Measurements from ENCODE around the gene CYBC1.

CYBC1 gene

DNA sequence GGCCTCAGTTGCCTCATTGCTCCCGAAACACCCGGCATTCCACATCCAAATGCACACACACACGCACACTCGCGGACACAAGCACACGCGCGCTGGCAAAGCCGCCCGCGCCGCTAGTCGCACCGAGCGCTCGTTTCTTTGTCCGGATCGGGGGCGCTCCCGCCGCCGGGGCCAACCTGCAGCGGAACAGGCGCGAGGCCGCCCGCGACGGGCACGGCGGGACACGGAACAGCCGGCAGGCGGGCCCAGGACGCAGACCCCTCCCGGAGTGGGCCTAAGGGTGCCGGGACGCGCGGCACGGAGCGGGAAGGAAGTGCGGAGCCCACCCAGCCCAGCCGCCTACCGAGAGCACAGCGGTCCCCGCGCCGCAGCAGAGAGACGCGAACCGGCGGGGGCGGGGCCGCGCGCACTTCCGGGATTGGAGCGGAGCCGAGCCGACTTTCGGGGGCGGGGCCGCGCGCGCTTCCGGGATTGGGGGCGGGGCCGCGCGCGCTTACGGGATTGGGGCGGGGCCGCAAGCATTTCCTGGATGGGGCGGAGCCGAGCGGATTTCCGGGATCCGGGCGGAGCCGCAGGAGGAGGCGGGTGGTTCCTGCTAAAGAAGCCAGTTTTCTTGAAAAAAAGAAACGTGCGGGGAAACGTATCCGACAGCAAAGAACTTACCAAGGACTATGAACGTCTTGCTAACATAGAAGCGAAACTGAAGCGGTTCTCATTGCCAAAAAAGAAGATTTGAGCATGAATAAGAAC, at the start of gene CYBC1:
TSS of gene CYBC1 (minus strand) at position 396 of the 750 bp plus-strand sequence. CDS start 1,498 bp downstream, outside the sequence.
- TF ChIP-seq, protein P1, sequence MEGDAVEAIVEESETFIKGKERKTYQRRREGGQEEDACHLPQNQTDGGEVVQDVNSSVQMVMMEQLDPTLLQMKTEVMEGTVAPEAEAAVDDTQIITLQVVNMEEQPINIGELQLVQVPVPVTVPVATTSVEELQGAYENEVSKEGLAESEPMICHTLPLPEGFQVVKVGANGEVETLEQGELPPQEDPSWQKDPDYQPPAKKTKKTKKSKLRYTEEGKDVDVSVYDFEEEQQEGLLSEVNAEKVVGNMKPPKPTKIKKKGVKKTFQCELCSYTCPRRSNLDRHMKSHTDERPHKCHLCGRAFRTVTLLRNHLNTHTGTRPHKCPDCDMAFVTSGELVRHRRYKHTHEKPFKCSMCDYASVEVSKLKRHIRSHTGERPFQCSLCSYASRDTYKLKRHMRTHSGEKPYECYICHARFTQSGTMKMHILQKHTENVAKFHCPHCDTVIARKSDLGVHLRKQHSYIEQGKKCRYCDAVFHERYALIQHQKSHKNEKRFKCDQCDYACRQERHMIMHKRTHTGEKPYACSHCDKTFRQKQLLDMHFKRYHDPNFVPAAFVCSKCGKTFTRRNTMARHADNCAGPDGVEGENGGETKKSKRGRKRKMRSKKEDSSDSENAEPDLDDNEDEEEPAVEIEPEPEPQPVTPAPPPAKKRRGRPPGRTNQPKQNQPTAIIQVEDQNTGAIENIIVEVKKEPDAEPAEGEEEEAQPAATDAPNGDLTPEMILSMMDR (IDR thresholded peaks at IDR 0.05; ENCODE audit: insufficient read depth, missing control alignments), result no peak
- no peak for DNase-seq (ENCODE audit: insufficient read length, low spot score)
- no peak for FAIRE-seq

DNA sequence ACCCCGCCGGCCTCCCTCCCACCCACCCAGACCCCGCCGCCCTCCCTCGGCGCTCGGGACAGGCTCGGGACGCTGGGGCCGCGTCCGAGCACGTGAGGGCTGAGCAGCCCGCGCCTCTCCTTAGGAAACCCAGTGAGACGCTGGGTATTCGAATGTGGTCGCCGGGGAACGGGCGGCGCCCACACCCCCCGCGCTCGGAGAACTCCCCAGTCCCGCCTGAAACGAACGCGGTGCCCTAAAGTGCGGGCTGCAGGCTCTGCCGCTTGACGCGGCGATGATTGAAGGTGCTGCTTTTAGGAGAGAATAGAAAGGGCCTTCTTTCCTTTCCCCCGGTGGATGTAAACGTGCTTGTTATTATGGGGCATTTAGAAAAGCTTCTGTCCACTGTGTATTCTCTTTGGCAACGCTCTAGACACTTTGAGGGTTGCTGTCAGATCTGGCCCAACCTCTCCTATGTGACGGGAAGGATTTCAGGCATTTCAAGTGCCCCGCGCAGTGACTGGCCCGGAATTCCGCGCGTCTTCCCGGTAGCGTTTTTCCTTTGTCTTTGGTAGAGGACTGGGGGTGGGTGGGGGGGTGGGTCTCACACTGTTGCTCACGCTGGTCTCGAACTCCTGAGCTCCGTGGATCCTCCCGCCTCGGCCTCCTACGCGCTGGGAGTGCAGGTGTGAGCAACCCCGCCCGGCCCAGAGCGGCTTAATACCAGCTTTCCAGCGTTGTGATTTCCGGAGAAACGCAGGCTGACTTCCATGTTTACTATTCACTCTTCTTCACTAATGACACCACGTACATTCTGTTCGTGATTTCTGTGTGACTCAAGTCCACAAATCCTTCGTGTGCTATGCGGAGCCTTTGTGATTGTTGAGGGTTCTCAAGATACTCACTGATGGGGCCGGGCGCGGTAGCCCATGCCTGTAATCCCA, 47.2 kb upstream of the CYBC1 start:
- FAIRE-seq, result no peak
- TF ChIP-seq, protein P1 (IDR thresholded peaks at IDR 0.05; ENCODE audit: insufficient read depth, missing control alignments), result no peak
- DNase-seq (ENCODE audit: insufficient read length, low spot score), result peak; percentile 15

DNA sequence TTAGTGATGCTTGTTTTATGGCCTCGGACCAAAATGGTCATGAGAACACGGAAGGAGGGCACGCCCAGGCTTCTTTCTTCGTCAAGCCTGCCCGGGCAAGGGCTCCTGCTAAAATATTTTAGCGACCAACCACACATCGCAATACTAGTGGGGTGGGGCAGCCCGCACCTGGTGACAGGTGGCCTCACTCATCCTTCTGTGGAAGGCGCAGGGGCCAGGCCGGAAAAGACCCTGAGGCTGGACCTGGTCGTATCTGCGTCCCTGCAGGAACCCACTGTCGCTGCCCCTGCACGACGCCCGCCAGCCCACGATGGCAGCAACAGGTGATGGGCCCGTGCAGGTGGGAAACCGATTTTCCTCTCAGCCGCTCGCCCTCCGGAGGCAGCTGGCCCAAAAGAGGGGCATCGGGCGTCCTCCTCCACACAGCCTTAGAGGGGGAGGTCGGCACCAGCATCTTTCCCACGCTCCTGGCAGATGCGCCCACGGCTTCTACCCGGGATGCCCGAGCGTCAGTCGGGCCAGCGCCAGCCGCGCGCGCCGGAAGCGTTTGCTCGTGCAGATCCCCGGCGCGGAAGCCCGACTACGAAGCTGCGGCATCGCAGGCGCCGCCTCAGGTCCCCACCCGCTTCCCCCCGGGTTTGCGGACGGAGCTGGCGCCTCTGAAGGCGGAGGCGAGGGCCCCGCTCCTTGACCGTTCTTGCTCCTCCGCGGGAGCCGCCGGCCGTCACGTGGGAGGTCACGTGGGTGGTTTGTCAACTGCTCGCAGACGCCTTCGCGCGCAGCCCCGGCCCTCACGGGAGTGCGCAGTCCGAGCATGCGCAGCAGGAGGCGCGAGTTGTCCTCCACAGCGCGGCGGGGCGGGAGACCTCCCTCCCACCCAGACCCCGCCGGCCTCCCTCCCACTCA, 46.2 kb upstream of the CYBC1 start:
- FAIRE-seq (no peak), DNase-seq (ENCODE audit: insufficient read length, low spot score) (peak; percentile 88)
- TF ChIP-seq, protein P1 (IDR thresholded peaks at IDR 0.05; ENCODE audit: insufficient read depth, missing control alignments), result no peak

DNA sequence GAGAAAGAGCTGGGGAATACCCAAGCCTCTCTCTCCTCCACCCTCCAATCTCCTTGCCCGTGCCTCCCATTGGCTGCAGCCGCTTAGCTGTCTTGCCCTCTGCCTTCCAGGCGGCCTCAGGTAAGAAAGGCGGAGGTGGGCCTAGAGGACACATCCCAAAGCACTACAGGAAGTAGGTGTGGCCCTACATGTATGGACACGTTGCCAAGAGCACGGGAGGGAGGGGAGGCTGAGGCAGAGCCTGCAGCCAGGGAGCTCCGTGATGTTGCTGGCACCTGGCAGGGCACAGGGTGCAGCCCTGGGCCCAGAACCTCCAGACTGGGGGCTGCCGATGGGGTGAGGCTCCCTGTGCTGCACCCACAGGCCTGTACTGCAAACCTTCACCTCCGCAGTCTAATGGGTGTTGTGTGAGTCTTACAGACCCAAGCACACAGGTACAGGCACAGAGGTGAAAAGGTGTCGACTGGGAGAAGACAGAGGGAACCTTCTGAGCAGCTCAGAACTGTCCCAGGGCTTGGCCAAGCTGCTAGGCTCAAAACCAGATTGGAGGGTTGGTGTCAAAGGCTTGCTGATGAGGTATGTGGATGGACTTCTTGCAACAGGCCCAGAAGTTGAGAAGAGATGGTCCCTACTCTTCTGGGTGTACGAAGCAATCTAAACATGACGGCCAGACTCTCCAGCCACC, 45.4 kb upstream of the CYBC1 start:
- TF ChIP-seq, protein P1 (IDR thresholded peaks at IDR 0.05; ENCODE audit: insufficient read depth, missing control alignments), result no peak
- DNase-seq (ENCODE audit: insufficient read length, low spot score) (no peak), FAIRE-seq (no peak)

DNA sequence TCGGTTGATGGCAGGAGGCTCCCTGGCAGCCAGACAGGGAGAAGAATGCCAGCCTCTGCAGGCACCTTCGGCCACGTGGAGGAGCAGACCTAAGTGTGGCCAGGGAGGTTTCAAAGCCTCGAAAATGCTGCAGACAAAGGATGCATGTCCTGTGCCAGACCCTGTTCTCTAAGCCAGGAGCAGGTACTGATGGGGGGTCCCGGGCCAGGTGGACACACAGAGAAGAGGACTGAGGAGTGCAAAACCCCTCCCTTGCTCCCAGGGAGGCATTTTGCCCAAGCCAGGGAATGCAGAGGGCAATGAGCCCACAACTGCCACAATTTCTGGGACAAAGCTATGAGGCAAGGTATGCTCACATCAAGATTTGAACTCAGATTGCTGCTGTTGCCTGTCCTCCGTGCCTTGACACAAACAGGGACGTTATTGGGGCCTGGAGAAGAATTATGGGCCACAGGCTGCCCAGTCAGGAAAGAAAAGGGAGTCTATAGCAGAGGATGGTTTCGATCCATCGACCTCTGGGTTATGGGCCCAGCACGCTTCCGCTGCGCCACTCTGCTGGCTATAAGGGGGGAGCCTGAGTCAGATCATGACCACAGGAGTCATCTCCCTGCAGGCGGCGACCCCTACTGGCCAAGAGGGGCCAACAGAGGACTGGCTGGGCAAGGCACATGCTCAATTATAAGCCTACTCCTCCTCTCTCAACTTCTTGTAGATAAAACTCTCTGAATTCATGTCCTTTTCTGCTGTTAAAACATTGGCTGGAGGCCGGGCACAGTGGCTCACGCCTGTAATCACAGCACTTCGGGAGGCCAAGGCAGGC, 43.9 kb upstream of the CYBC1 start:
- TF ChIP-seq, protein P1 (IDR thresholded peaks at IDR 0.05; ENCODE audit: insufficient read depth, missing control alignments), result peak; percentile 99
- peak; percentile 79 for DNase-seq (ENCODE audit: insufficient read length, low spot score)
- no peak for FAIRE-seq
